ENCODE data around the gene AHCY. TPM values are rescaled to one million over a fixed set of nuclear protein-coding genes. Genes with fewer than 3 reads are reported as not detected.
"Not testable (repeated sequence)": the region's sequence is repeated elsewhere in the genome, so short reads cannot be mapped to it uniquely, and the experiment has no call there.

The AHCY gene
- total RNA-seq, 8 experiments from 2014 or later: 84.9 to 333 (median 101) TPM

GRCh38 chr20:34285450-34285849, 17.7 kb downstream of the AHCY start:
- no peak for ATAC-seq (replicated peaks in 6 of 8)
- Histone ChIP-seq H3K4me1 (replicated peaks in 1 of 2) (no peaks in the 10 kb centered on the region), H3K4me3 (no peak overlapping the region), H3K27ac (no peak overlapping the region)
- WGBS, 10 experiments: 80 to 100% (median 99%) methylated on average over 1 to 9 of the region's 16 CpGs; no CpG with 5 or more reads in 4 of the 10 experiments
- in situ Hi-C loops (cut with MboI; ENCODE audit: low pct_unique_long_range_greater_than_20kb in 2 of 9, low sequenced_read_pairs in 9 of 9, unreplicated experiment in 9 of 9): loop anchor here in 1 of 9 experiments (25.0 kb wide), 1 partner anchor 98 kb away; no protein-coding TSS in a partner anchor

GRCh38 chr20:34283844-34284243, 19.3 kb downstream of the AHCY start:
- in situ Hi-C loops (cut with MboI; ENCODE audit: low pct_unique_long_range_greater_than_20kb in 2 of 9, low sequenced_read_pairs in 9 of 9, unreplicated experiment in 9 of 9): loop anchor here in 1 of 9 experiments (25.0 kb wide), 1 partner anchor 97 kb away; no protein-coding TSS in a partner anchor

GRCh38 chr20:34282041-34282440, 21.1 kb downstream of the AHCY start:
- in situ Hi-C loops (cut with MboI; ENCODE audit: low pct_unique_long_range_greater_than_20kb in 2 of 9, low sequenced_read_pairs in 9 of 9, unreplicated experiment in 9 of 9): loop anchor here in 1 of 9 experiments (25.0 kb wide), 1 partner anchor 95 kb away; no protein-coding TSS in a partner anchor
- H3K4me1 ChIP-seq (replicated peaks in 1 of 2): no peaks in the 10 kb centered on the region
- no peak overlapping the region for H3K27ac ChIP-seq
- H3K4me3 ChIP-seq: no peak overlapping the region
- ATAC-seq (replicated peaks in 6 of 8): no peak
- WGBS, 10 experiments: 92 to 100% (median 95%) methylated on average over 1 to 4 of the region's 4 CpGs; no CpG with 5 or more reads in 3 of the 10 experiments

More at GRCh38 chr20:34283844-34284243, 19.3 kb downstream of the AHCY start:
- ATAC-seq (replicated peaks in 6 of 8): no peak
- H3K27ac ChIP-seq: no peak overlapping the region
- no peaks in the 10 kb centered on the region for H3K4me1 ChIP-seq (replicated peaks in 1 of 2)
- no peak overlapping the region for H3K4me3 ChIP-seq
- WGBS, 10 experiments: 100% methylated on average over 1 of the region's 1 CpG; no CpG with 5 or more reads in 9 of the 10 experiments

- ATAC-seq (replicated peaks in 6 of 8): no peak
- in situ Hi-C loops (cut with MboI; ENCODE audit: low pct_unique_long_range_greater_than_20kb in 2 of 9, low sequenced_read_pairs in 9 of 9, unreplicated experiment in 9 of 9): loop anchor here in 1 of 9 experiments (25.0 kb wide), 1 partner anchor 94 kb away; no protein-coding TSS in a partner anchor
- Histone ChIP-seq H3K4me3 (no peak overlapping the region), H3K27ac (no peak overlapping the region), H3K4me1 (replicated peaks in 1 of 2) (no peaks in the 10 kb centered on the region)
- WGBS, 10 experiments: 80 to 100% (median 80%) methylated on average over 1 to 3 of the region's 3 CpGs; no CpG with 5 or more reads in 7 of the 10 experiments
Measured at GRCh38 chr20:34281177-34281576, 22.0 kb downstream of the AHCY start.

GRCh38 chr20:34274694-34275093, 28.5 kb downstream of the AHCY start:
- in situ Hi-C loops (cut with MboI; ENCODE audit: low pct_unique_long_range_greater_than_20kb in 2 of 9, low sequenced_read_pairs in 9 of 9, unreplicated experiment in 9 of 9): loop anchor here in 1 of 9 experiments (25.0 kb wide), 1 partner anchor 87 kb away; no protein-coding TSS in a partner anchor
- 93 to 100% (median 100%) methylated on average over 1 to 7 of the region's 7 CpGs; no CpG with 5 or more reads in 3 of the 10 experiments for WGBS, 10 experiments
- no peak overlapping the region for H3K27ac ChIP-seq
- H3K4me3 ChIP-seq: no peak overlapping the region
- ATAC-seq (replicated peaks in 6 of 8): peak in 1 of 8 experiments; percentile 8
- H3K4me1 ChIP-seq (replicated peaks in 1 of 2): peaks cover 2 to 7% of the 10 kb centered on the region in 2 donors

GRCh38 chr20:34271956-34272355, 31.2 kb downstream of the AHCY start:
- in situ Hi-C loops (cut with MboI; ENCODE audit: low pct_unique_long_range_greater_than_20kb in 2 of 9, low sequenced_read_pairs in 9 of 9, unreplicated experiment in 9 of 9): no loop called here
- peak in 1 of 8 experiments; percentile 8 for ATAC-seq (replicated peaks in 6 of 8)
- no peak overlapping the region for H3K27ac ChIP-seq
- H3K4me3 ChIP-seq: no peak overlapping the region
- WGBS, 10 experiments: 80 to 100% (median 92%) methylated on average over 1 to 2 of the region's 2 CpGs; no CpG with 5 or more reads in 5 of the 10 experiments
- H3K4me1 ChIP-seq (replicated peaks in 1 of 2): peaks cover 2 to 7% of the 10 kb centered on the region in 2 donors

- H3K4me1 ChIP-seq (replicated peaks in 1 of 2): peaks cover 2 to 7% of the 10 kb centered on the region in 2 donors
- ATAC-seq (replicated peaks in 6 of 8): no peak
- H3K27ac ChIP-seq: no peak overlapping the region
- in situ Hi-C loops (cut with MboI; ENCODE audit: low pct_unique_long_range_greater_than_20kb in 2 of 9, low sequenced_read_pairs in 9 of 9, unreplicated experiment in 9 of 9): no loop called here
- no peak overlapping the region for H3K4me3 ChIP-seq
- 73 to 100% (median 92%) methylated on average over 1 to 8 of the region's 9 CpGs; no CpG with 5 or more reads in 2 of the 10 experiments for WGBS, 10 experiments
Measured at GRCh38 chr20:34269996-34270627, 33.0 kb downstream of the AHCY start.

- Histone ChIP-seq H3K27ac (no peak overlapping the region), H3K4me1 (replicated peaks in 1 of 2) (peaks cover 2 to 7% of the 10 kb centered on the region in 2 donors), H3K4me3 (no peak overlapping the region)
- WGBS, 10 experiments: 13 to 100% (median 67%) methylated on average over 2 to 10 of the region's 58 CpGs; no CpG with 5 or more reads in 4 of the 10 experiments
- in situ Hi-C loops (cut with MboI; ENCODE audit: low pct_unique_long_range_greater_than_20kb in 2 of 9, low sequenced_read_pairs in 9 of 9, unreplicated experiment in 9 of 9): no loop called here
- peak in 3 of 8 experiments; percentile 6 to 41 (median 12) for ATAC-seq (replicated peaks in 6 of 8)
Measured at GRCh38 chr20:34268851-34269636, 34.1 kb downstream of the AHCY start.

GRCh38 chr20:34268145-34268544, 35.0 kb downstream of the AHCY start:
- ATAC-seq (replicated peaks in 6 of 8): no peak
- in situ Hi-C loops (cut with MboI; ENCODE audit: low pct_unique_long_range_greater_than_20kb in 2 of 9, low sequenced_read_pairs in 9 of 9, unreplicated experiment in 9 of 9): no loop called here
- H3K27ac ChIP-seq: no peak overlapping the region

GRCh38 chr20:34264141-34264540, 39.0 kb downstream of the AHCY start:
- 87 to 100% (median 94%) methylated on average over 3 to 5 of the region's 5 CpGs; no CpG with 5 or more reads in 2 of the 10 experiments for WGBS, 10 experiments
- Histone ChIP-seq H3K27ac (no peak overlapping the region), H3K4me1 (replicated peaks in 1 of 2) (peaks cover 0 to 6% of the 10 kb centered on the region in 2 donors), H3K4me3 (no peak overlapping the region)
- no peak for ATAC-seq (replicated peaks in 6 of 8)
- in situ Hi-C loops (cut with MboI; ENCODE audit: low pct_unique_long_range_greater_than_20kb in 2 of 9, low sequenced_read_pairs in 9 of 9, unreplicated experiment in 9 of 9): no loop called here

More at GRCh38 chr20:34268145-34268544, 35.0 kb downstream of the AHCY start:
- Histone ChIP-seq H3K4me1 (replicated peaks in 1 of 2) (peaks cover 2 to 5% of the 10 kb centered on the region in 2 donors), H3K4me3 (no peak overlapping the region)
- WGBS, 10 experiments: 92 to 100% (median 97%) methylated on average over 2 to 12 of the region's 12 CpGs; no CpG with 5 or more reads in 2 of the 10 experiments

GRCh38 chr20:34263468-34263867, 39.7 kb downstream of the AHCY start:
- H3K4me1 ChIP-seq (replicated peaks in 1 of 2); H3K4me3 ChIP-seq; ATAC-seq (replicated peaks in 6 of 8); in situ Hi-C loops (cut with MboI; ENCODE audit: low pct_unique_long_range_greater_than_20kb in 2 of 9, low sequenced_read_pairs in 9 of 9, unreplicated experiment in 9 of 9); H3K27ac ChIP-seq: not testable (repeated sequence)
- 93 to 100% (median 100%) methylated on average over 1 to 8 of the region's 8 CpGs for WGBS, 10 experiments

- H3K4me3 ChIP-seq: no peak overlapping the region
- H3K27ac ChIP-seq: peak overlapping the region in 1 of 2 donors; percentile 51
- in situ Hi-C loops (cut with MboI; ENCODE audit: low pct_unique_long_range_greater_than_20kb in 2 of 9, low sequenced_read_pairs in 9 of 9, unreplicated experiment in 9 of 9): no loop called here
- 20 to 100% (median 58%) methylated on average over 1 to 6 of the region's 9 CpGs; no CpG with 5 or more reads in 2 of the 10 experiments for WGBS, 10 experiments
- H3K4me1 ChIP-seq (replicated peaks in 1 of 2): peaks cover 0 to 6% of the 10 kb centered on the region in 2 donors
- peak in 7 of 8 experiments; percentile 19 to 72 (median 52) for ATAC-seq (replicated peaks in 6 of 8)
Measured at GRCh38 chr20:34262488-34263288, 40.5 kb downstream of the AHCY start.
